ENCODE measurements around the gene SAFB2.

The SAFB2 gene

GRCh38 chr19:5537870-5538269 is 84.7 kb downstream of the SAFB2 start:
- DNase-seq, result no peak

All from DMS79 (cell line).